ENCODE data around the gene SPAG5. TPM values are rescaled to one million over a fixed set of nuclear protein-coding genes. Genes with fewer than 3 reads are reported as not detected.

The SPAG5 gene
- total RNA-seq, 1 donor: 31.8 TPM

DNA sequence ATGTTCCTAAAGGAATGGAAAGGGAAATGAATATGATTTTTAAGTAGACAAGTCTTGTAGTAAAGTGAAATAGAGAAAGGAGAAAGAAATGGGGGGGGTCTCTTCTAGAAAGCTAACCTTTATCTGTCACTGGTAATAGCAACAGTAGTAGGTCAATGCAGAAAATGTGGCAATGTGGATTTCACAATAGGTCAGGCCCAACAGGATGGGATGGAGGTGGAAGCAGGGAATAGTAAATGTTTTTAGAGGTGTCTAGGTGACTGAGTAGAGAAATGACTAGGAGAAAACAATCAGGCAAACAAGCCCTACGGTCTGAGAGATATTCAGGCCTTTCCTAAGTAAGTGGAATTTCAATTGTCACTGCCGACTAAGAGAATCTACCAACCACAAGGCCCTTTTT, 21.2 kb upstream of the SPAG5 start:
- no peak for DNase-seq (ENCODE audit: low read depth)
- H3K4me3 ChIP-seq (ENCODE audit: low read depth, low read length): no peak overlapping the region
- TF ChIP-seq, protein P1, sequence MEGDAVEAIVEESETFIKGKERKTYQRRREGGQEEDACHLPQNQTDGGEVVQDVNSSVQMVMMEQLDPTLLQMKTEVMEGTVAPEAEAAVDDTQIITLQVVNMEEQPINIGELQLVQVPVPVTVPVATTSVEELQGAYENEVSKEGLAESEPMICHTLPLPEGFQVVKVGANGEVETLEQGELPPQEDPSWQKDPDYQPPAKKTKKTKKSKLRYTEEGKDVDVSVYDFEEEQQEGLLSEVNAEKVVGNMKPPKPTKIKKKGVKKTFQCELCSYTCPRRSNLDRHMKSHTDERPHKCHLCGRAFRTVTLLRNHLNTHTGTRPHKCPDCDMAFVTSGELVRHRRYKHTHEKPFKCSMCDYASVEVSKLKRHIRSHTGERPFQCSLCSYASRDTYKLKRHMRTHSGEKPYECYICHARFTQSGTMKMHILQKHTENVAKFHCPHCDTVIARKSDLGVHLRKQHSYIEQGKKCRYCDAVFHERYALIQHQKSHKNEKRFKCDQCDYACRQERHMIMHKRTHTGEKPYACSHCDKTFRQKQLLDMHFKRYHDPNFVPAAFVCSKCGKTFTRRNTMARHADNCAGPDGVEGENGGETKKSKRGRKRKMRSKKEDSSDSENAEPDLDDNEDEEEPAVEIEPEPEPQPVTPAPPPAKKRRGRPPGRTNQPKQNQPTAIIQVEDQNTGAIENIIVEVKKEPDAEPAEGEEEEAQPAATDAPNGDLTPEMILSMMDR (IDR thresholded peaks at IDR 0.05; ENCODE audit: insufficient read depth, low read length): no peak

DNA sequence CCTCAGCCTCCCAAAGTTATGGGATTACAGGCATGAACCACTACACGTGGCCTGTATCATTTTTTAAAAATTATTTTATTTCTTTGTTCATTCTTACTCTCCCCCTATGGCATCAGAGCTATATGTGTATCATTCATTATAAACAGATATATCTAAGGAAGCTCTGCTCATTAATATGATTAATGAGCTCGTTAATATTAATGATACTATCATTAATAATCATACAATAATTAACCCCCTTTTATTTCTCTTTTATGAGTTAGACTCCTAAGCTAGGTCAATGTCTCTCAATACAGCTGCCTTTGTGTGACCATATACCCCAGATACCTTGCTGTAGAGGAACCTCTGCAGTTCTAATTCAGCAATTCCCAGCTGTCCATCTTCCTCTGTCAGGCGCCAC, 19.6 kb upstream of the SPAG5 start:
- DNase-seq (ENCODE audit: low read depth): no peak
- TF ChIP-seq, protein P1 (IDR thresholded peaks at IDR 0.05; ENCODE audit: insufficient read depth, low read length): no peak
- H3K4me3 ChIP-seq (ENCODE audit: low read depth, low read length): no peak overlapping the region

DNA sequence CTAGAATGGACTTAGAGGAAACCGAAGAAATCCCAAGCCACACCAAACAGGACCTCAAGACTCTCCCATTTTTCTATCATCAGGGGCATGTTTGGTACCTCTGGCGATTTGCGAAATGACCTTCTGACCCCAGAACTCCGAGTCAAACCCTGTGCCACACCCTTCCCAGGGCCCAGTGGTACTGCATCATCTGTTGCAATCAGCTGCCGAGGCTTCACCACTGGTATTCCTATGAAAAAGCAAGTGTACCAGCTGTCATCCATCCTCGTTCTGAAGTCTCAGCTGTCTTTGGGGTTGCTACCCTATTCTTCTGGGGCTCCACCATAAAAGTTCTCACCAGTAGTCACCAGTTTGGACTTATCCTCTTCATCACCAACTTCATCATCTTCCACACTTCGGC, 17.5 kb upstream of the SPAG5 start:
- no peak for DNase-seq (ENCODE audit: low read depth)
- TF ChIP-seq, protein P1 (IDR thresholded peaks at IDR 0.05; ENCODE audit: insufficient read depth, low read length): no peak

DNA sequence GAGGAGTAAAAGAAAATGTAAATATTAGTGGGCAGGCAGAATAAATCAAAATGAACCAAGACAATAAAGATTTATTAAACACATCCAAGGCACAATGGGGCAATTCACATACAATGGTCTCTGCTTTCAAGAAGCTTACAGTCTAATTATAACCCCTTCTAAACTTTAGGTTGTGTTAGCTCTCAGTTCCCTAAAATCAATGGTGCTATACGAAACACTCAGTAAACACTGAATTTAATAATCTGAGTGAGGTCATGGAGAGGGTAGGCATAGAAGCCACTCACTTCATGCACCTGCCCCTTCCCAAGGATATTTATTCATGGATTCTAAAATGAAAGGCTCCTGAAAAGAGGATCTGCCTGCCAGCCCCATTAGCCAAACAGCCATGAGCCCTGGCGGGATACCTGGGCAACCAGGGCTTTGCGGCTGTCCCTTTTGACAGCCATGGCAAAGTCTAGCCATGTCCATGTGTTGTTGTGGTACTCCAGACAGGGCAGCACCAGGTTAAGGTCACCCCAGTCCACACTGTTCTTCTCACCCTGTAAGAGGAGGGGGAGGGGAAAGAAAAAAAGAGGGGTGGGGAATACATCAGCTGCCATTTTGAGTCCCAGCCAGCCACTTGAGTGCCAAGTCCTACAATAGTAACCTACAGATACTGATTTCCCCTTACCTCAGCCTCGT, 16.6 kb upstream of the SPAG5 start:
- DNase-seq (ENCODE audit: low read depth): no peak
- H3K4me3 ChIP-seq (ENCODE audit: low read depth, low read length): no peak overlapping the region
- TF ChIP-seq, protein P1 (IDR thresholded peaks at IDR 0.05; ENCODE audit: insufficient read depth, low read length): no peak

More for the DNA sequence above, 17.5 kb upstream of the SPAG5 start:
- no peak overlapping the region for H3K4me3 ChIP-seq (ENCODE audit: low read depth, low read length)

DNA sequence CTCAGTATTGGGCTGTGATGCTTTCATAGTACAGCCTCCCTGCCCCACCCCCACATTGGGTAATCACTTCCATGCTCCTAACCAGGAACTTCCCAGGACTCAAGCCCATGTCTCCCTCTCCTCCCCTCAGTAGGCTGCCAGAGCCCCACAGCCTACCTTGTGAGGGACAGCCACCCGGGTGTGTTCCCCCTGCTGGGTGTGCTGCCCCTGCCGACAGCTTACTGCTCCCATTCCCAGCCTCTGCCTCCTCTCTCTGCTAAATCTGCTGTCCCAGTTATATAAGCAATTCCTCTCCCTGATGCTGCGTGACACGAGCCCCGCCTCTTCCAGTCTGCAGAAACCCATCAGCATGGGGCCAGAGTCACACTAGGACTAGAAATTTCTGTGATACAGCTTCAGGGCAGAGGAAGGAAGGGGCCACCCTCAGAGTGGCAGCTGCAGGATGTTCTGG, 15.1 kb upstream of the SPAG5 start, which contains the start of gene RSKR:
RSKR (minus strand) TSS at position 255 of the 451 bp plus-strand sequence; CDS start at position 231, 24 bp downstream.
- TF ChIP-seq, protein P1 (IDR thresholded peaks at IDR 0.05; ENCODE audit: insufficient read depth, low read length): no peak
- DNase-seq (ENCODE audit: low read depth): no peak
- H3K4me3 ChIP-seq (ENCODE audit: low read depth, low read length): no peak within 1 kb of the TSS

DNA sequence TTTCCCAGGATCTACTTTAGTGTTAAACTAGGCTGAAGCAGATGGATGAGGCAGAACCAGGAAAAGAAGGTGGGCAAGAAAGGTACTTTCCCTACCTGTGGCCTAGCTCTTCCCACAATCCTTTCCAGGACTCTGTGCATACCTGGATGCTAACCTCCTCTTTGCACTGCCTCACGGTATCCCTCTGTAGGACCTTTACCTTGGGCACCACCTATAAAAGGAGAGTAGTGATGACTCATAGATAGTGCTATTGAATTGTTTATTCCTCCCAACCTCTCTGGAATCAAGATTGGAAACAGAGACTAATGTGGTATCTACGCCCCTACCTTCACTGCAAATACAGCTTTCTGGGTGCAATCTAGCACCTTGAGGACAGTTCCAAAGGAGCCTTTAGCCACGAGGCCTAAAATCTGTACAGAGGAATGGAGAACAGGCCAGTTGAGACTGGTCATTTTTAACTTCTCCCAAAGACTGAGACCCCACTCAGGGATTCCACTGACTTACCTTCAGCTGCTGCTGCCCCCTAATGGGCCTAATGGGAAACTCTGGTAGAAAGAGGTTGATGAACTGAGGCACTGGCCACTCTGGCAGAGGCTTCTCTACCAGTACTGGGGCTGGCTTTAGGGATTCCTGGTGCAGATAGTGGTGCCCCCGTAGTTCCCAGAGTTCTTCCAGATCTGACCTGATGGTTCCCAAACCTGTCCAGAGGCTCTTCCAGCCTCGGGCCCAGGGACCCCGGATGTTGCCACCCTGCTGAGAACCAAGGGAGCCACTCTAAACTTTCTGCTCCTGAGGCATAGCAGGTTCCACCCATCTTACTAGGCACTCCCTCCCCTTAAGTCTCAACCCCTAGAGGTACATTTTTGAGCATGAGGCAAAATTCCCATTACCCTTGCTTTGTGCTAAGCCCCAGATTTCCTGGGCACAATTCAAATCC, 14.4 kb upstream of the SPAG5 start:
- TF ChIP-seq, protein P1 (IDR thresholded peaks at IDR 0.05; ENCODE audit: insufficient read depth, low read length): peak; percentile 75
- peak; percentile 39 for DNase-seq (ENCODE audit: low read depth)
- no peak overlapping the region for H3K4me3 ChIP-seq (ENCODE audit: low read depth, low read length)

Measured in fibroblast of the aortic adventitia (primary cell).